Stomach smooth muscle (tissue), 2 donors: ENCODE results near the gene XAGE1B.
"Not testable (repeated sequence)": the region's sequence is repeated elsewhere in the genome, so short reads cannot be mapped to it uniquely, and the experiment has no call there.

Experiments
- H3K27ac ChIP-seq: one replicate; pipeline ENCODE4 v1.7.0; 2013; ENCODE audit warnings: mild to moderate bottlenecking, low read length, inconsistent platforms
- H3K27me3 ChIP-seq, 2 donors: one replicate each; pipeline ENCODE4 v1.7.0; 2013; ENCODE audit warnings: low read length in 2 of 2; ENCODE audit not compliant: insufficient read depth in 2 of 2, control insufficient read depth in 1 of 2
- H3K36me3 ChIP-seq, 2 donors: one replicate each; pipeline ENCODE4 v1.7.0; 2013; ENCODE audit warnings: low read length in 2 of 2; ENCODE audit not compliant: control insufficient read depth in 2 of 2, insufficient read depth in 2 of 2
- H3K4me1 ChIP-seq: one replicate; pipeline ENCODE4 v1.7.0; 2013; ENCODE audit warnings: low read length; ENCODE audit not compliant: control insufficient read depth, insufficient read depth
- H3K4me3 ChIP-seq, 2 donors: one replicate each; pipeline ENCODE4 v1.7.0; 2013; ENCODE audit warnings: low read length in 2 of 2
- H3K9ac ChIP-seq, 2 donors: one replicate each; pipeline ENCODE4 v1.7.0; 2013; ENCODE audit warnings: low read length in 2 of 2, mild to moderate bottlenecking in 1 of 2
- H3K9me3 ChIP-seq, 2 donors: one replicate each; pipeline ENCODE4 v1.7.0; 2013; ENCODE audit warnings: low read length in 2 of 2; ENCODE audit not compliant: control insufficient read depth in 2 of 2
- donor health status: healthy.
- donor health status: Pancreatic carcinoma.

The XAGE1B gene

GRCh38 chrX:52516987-52517325 is at the start of gene XAGE1B:
Gene XAGE1B (minus strand): TSS chrX:52517063. CDS start chrX:52515527, 1,536 bp downstream.
- H3K4me1 ChIP-seq, H3K4me3 ChIP-seq, H3K9ac ChIP-seq, H3K27ac ChIP-seq, H3K36me3 ChIP-seq, H3K27me3 ChIP-seq, H3K9me3 ChIP-seq: not testable (repeated sequence)

- Histone ChIP-seq H3K27me3 (peaks cover 0 to 22% of the 10 kb centered on the region in 2 donors), H3K4me3 (no peak overlapping the region)
Observed at GRCh38 chrX:52563105-52563504, 46.2 kb upstream of the XAGE1B start.

GRCh38 chrX:52558140-52558539 is 41.3 kb upstream of the XAGE1B start:
- Histone ChIP-seq H3K4me1 (no peaks in the 10 kb centered on the region), H3K9me3 (peaks cover 0 to 6% of the 10 kb centered on the region in 2 donors), H3K4me3 (no peak overlapping the region), H3K9ac (no peak overlapping the region), H3K27ac (no peak overlapping the region), H3K36me3 (no peaks in the 10 kb centered on the region), H3K27me3 (peaks cover 0 to 11% of the 10 kb centered on the region in 2 donors)

More at GRCh38 chrX:52563105-52563504, 46.2 kb upstream of the XAGE1B start:
- no peaks in the 10 kb centered on the region for H3K4me1 ChIP-seq
- H3K36me3 ChIP-seq: no peaks in the 10 kb centered on the region
- H3K9ac ChIP-seq: no peak overlapping the region
- H3K27ac ChIP-seq: no peak overlapping the region
- no peaks in the 10 kb centered on the region for H3K9me3 ChIP-seq

GRCh38 chrX:52556741-52557140 is 39.9 kb upstream of the XAGE1B start:
- Histone ChIP-seq H3K9ac (no peak overlapping the region), H3K9me3 (peaks cover 0 to 6% of the 10 kb centered on the region in 2 donors), H3K27ac (no peak overlapping the region), H3K27me3 (peaks cover 0 to 11% of the 10 kb centered on the region in 2 donors), H3K4me1 (no peaks in the 10 kb centered on the region), H3K36me3 (no peaks in the 10 kb centered on the region), H3K4me3 (no peak overlapping the region)

- Histone ChIP-seq H3K36me3 (no peaks in the 10 kb centered on the region), H3K9me3 (peaks cover 0 to 6% of the 10 kb centered on the region in 2 donors), H3K9ac (no peak overlapping the region), H3K4me1 (no peaks in the 10 kb centered on the region), H3K27ac (no peak overlapping the region), H3K4me3 (no peak overlapping the region), H3K27me3 (peaks cover 0 to 19% of the 10 kb centered on the region in 2 donors)
Observed at GRCh38 chrX:52553995-52554642, 37.3 kb upstream of the XAGE1B start.

- not testable (repeated sequence) for H3K27ac ChIP-seq, H3K4me3 ChIP-seq, H3K9ac ChIP-seq, H3K4me1 ChIP-seq, H3K36me3 ChIP-seq, H3K9me3 ChIP-seq
- H3K27me3 ChIP-seq: peaks cover 0 to 14% of the 10 kb centered on the region in 2 donors
Observed at GRCh38 chrX:52548769-52549168, 31.9 kb upstream of the XAGE1B start.

GRCh38 chrX:52544147-52544840 is 27.4 kb upstream of the XAGE1B start:
- Histone ChIP-seq H3K4me1 (no peaks in the 10 kb centered on the region), H3K9me3 (no peaks in the 10 kb centered on the region), H3K27ac (no peak overlapping the region), H3K27me3 (peaks cover 0 to 15% of the 10 kb centered on the region in 2 donors), H3K36me3 (no peaks in the 10 kb centered on the region), H3K4me3 (no peak overlapping the region), H3K9ac (no peak overlapping the region)

- Histone ChIP-seq H3K9me3 (no peaks in the 10 kb centered on the region), H3K4me3 (no peak overlapping the region), H3K36me3 (no peaks in the 10 kb centered on the region), H3K27ac (no peak overlapping the region), H3K9ac (no peak overlapping the region), H3K4me1 (no peaks in the 10 kb centered on the region), H3K27me3 (peaks cover 0 to 12% of the 10 kb centered on the region in 2 donors)
Observed at GRCh38 chrX:52542311-52542710, 25.4 kb upstream of the XAGE1B start.

GRCh38 chrX:52541051-52541450 is 24.2 kb upstream of the XAGE1B start:
- peaks cover 0 to 12% of the 10 kb centered on the region in 2 donors for H3K27me3 ChIP-seq
- not testable (repeated sequence) for H3K9me3 ChIP-seq, H3K36me3 ChIP-seq, H3K4me3 ChIP-seq, H3K27ac ChIP-seq, H3K4me1 ChIP-seq, H3K9ac ChIP-seq

GRCh38 chrX:52516110-52516986 is 515 bp downstream of the XAGE1B start:
- H3K36me3 ChIP-seq, H3K9me3 ChIP-seq, H3K4me1 ChIP-seq, H3K4me3 ChIP-seq, H3K9ac ChIP-seq, H3K27me3 ChIP-seq, H3K27ac ChIP-seq: not testable (repeated sequence)
